ENCODE measurements around the gene KRTAP16-1. TPM values are rescaled to one million over a fixed set of nuclear protein-coding genes. Genes with fewer than 3 reads are reported as not detected.

KRTAP16-1 gene
- total and polyA plus RNA-seq, 2 of the 8 experiments (the other 6 are each of a cell fraction or from before 2014, with no cell fraction given) = not detected

- CTCF ChIA-PET (ENCODE audit: partially characterized antibody) = interaction anchor here (1.0 to 5.8 kb wide), 8 partner anchors 8 to 469 kb away, joined by 3 to 24 read pairs (median 6); no protein-coding TSS in a partner anchor
- WGBS, 2 experiments (ENCODE audit: extremely low coverage in 1 of 2, insufficient coverage in 1 of 2, insufficient read length in 1 of 2, insufficient replicate concordance in 2 of 2, low coverage in 1 of 2, low lambda C conversion rate in 2 of 2, missing lambda C conversion rate in 1 of 2) = 79% methylated on average over 2 of the region's 2 CpGs; no CpG with 5 or more reads in 1 of the 2 experiments
- Histone ChIP-seq H3K79me2 (ENCODE audit: control insufficient read depth in 1 of 2, insufficient read depth in 2 of 2, low read length in 2 of 2) (no peaks in the 10 kb centered on the region), H3K4ac (replicated peaks; ENCODE audit: insufficient read length, low read depth, low read length) (no peak overlapping the region), H2BK15ac (ENCODE audit: low read length) (no peak overlapping the region), H3K9ac (replicated peaks in 1 of 4; ENCODE audit: extremely low read depth in 1 of 4, low read depth in 3 of 4, low read length in 3 of 4) (no peak overlapping the region), H3K4me3 (ENCODE audit: extremely low read depth in 1 of 4, insufficient read depth in 2 of 4, low read depth in 3 of 4, low read length in 4 of 4) (no peak overlapping the region), H3K9me3 (ENCODE audit: insufficient read depth in 2 of 2, low read depth in 1 of 2, low read length in 1 of 2) (no peaks in the 10 kb centered on the region), H4K5ac (ENCODE audit: insufficient read length, low read depth, low read length) (no peak overlapping the region), H3K14ac (ENCODE audit: insufficient read length) (no peak overlapping the region), H3K18ac (ENCODE audit: extremely low read depth, low read length) (no peak overlapping the region), H4K91ac (replicated peaks; ENCODE audit: insufficient read length, low read length) (no peak overlapping the region), H3K79me1 (ENCODE audit: low read depth, low read length) (no peaks in the 10 kb centered on the region), H3K4me2 (ENCODE audit: insufficient read depth in 1 of 2, low read depth in 2 of 2, low read length in 2 of 2) (no peak overlapping the region), H3K36me3 (ENCODE audit: control insufficient read depth in 2 of 4, insufficient read depth in 4 of 4, low read length in 3 of 4) (no peaks in the 10 kb centered on the region), H3K56ac (replicated peaks; ENCODE audit: insufficient read length, low read depth, low read length) (no peak overlapping the region), H3K27ac (ENCODE audit: low read depth, low read length) (no peak overlapping the region), H2BK120ac (replicated peaks; ENCODE audit: low read depth, low read length) (no peak overlapping the region), H3K4me1 (replicated peaks in 1 of 4; ENCODE audit: control insufficient read depth in 3 of 4, insufficient read depth in 4 of 4, low read length in 3 of 4) (no peaks in the 10 kb centered on the region), H2AK5ac (ENCODE audit: low read depth, low read length) (no peak overlapping the region), H4K20me1 (replicated peaks in 1 of 2; ENCODE audit: control insufficient read depth in 1 of 2, insufficient read depth in 2 of 2, low read length in 2 of 2) (no peaks in the 10 kb centered on the region), H2AFZ (ENCODE audit: low read length) (no peak overlapping the region), H2BK5ac (ENCODE audit: low read depth, low read length) (no peak overlapping the region), H2BK12ac (ENCODE audit: low read depth, low read length) (no peak overlapping the region), H3K27me3 (replicated peaks in 1 of 4; ENCODE audit: control insufficient read depth in 3 of 4, extremely low read depth in 1 of 4, insufficient read depth in 3 of 4, low read length in 3 of 4) (no peaks in the 10 kb centered on the region), H4K8ac (ENCODE audit: extremely low read depth, insufficient read depth, low read length) (no peak overlapping the region), H3K23me2 (ENCODE audit: low read depth, low read length) (no peaks in the 10 kb centered on the region), H2BK20ac (ENCODE audit: low read length) (no peak overlapping the region), H3K23ac (ENCODE audit: insufficient read length) (no peak overlapping the region)
- DNase-seq (ENCODE audit: low read depth in 1 of 2, low spot score in 2 of 2) (peak in 1 of 2 experiments; percentile 4), FAIRE-seq (no peak)
- POLR2A ChIA-PET (ENCODE audit: partially characterized antibody) = no interaction called here
- no peak for TF ChIP-seq ATF3 (IDR thresholded peaks at IDR 0.05; ENCODE audit: insufficient read depth, low read depth, low read length)
Measured at GRCh38 chr17:41332239-41332638, 23.1 kb upstream of the KRTAP16-1 start.
